ENCODE measurements around the gene HBEGF. TPM values are rescaled to one million over a fixed set of nuclear protein-coding genes. Genes with fewer than 3 reads are reported as not detected.

The HBEGF gene
- total RNA-seq, 4 donors from 2014 or later = 8.1 to 48.4 (median 22.2) TPM

DNA sequence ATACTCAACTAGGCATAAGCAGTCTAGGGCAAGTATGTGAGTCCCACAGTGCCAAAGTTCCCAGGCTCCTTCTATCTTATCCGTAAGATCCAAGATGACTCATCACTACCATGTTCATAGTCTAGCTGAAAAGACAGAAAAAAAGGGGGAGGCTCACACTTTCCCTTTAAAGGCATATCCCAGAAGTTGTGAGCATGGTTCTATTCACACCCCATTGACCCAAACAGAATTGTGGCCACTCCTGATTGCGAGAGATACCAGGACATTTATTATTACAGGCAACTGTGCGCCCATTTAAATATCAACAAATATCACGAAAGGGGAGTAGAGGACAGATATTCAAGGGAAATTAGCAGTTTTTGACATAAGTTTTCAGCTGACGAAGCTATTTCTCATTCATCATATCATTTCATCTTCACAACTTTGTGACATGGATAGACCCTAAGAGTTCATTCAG is 35.4 kb downstream of the HBEGF start:
- TF ChIP-seq, protein P1, sequence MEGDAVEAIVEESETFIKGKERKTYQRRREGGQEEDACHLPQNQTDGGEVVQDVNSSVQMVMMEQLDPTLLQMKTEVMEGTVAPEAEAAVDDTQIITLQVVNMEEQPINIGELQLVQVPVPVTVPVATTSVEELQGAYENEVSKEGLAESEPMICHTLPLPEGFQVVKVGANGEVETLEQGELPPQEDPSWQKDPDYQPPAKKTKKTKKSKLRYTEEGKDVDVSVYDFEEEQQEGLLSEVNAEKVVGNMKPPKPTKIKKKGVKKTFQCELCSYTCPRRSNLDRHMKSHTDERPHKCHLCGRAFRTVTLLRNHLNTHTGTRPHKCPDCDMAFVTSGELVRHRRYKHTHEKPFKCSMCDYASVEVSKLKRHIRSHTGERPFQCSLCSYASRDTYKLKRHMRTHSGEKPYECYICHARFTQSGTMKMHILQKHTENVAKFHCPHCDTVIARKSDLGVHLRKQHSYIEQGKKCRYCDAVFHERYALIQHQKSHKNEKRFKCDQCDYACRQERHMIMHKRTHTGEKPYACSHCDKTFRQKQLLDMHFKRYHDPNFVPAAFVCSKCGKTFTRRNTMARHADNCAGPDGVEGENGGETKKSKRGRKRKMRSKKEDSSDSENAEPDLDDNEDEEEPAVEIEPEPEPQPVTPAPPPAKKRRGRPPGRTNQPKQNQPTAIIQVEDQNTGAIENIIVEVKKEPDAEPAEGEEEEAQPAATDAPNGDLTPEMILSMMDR (IDR thresholded peaks at IDR 0.05; ENCODE audit: low read depth) = no peak

DNA sequence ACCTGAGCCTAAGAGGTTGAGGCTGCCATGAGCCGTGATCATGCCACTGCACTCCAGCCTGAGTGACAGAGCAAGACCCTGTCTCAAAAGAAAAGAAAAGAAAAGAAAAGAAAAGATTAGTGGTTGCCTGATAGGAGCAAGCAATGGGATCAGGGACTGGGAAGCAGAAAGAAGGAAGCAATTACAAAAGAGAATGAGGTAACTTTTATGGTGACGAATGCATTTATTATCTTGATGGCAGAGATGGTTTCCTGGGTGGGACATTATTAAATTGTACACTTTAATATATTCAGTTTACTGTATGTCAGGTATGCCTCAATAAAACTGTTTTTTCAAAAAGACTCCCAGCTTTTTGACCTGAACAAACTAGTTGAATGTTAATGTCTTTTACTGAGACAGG is 36.0 kb downstream of the HBEGF start:
- TF ChIP-seq, protein P1 (IDR thresholded peaks at IDR 0.05; ENCODE audit: low read depth) = no peak

DNA sequence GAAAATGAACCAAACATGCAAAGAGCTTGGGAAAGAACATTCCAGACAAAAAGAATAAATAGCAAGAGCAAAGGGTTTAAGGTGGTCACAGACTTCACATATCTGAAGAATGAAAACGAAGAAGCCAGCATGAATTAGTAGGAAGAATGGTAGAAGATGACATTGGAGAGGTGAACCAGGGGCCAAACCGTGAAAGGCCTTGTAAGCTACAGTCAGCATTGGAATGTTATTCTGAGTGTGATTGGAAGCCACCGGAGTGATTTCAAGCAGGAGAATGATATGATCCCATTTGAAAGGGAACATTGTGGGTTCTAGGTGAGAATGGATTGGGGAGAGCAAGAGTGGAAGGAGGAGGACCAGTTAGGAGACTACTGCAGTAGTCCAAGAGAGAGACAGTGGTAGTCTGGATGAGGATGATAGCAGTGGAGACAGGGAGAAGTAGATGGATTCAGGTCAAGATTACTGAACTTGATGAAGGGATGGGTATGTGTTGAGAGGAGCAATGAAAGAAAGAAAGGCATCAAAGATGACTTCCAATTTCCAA is 36.6 kb downstream of the HBEGF start:
- TF ChIP-seq, protein P1 (IDR thresholded peaks at IDR 0.05; ENCODE audit: low read depth) = no peak

DNA sequence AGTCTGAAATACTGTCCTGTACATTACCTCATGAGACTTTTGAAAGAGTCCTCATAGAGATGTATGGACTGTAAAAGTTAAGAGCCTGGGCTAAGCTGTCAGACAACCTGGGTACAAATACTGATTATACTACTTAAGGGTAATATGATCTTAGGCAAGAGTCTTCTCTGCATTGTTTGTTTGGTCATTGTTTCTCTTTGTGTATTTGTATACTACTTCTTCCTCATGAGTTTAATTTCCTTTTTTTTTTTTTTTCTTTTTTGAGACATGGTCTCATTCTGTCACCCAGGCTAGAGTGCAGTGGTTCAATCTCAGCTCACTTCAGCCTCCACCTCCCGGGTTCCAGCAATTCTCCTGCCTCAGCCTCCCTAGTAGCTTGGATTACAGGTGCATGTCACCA is 40.9 kb downstream of the HBEGF start:
- TF ChIP-seq, protein P1 (IDR thresholded peaks at IDR 0.05; ENCODE audit: low read depth) = no peak

DNA sequence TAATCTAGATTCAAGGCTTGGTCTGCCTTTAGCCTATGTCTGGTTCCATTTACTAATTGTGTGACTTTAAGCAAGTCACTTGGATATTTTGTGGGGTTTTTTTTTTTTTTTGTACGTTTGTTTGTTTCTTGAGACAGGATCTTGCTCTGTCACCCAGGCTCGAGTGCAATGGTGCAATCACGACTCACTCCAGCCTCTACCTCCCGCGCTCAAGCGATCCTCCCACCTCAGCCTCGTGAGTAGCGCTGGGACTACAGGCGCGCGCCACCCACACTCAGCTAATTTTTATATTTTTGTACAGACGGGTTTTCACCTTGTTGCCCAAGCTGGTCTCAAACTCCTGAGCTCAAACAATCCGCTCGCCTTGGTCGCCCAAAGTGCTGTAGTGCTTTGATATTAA is 42.4 kb downstream of the HBEGF start:
- TF ChIP-seq, protein P1 (IDR thresholded peaks at IDR 0.05; ENCODE audit: low read depth) = no peak

DNA sequence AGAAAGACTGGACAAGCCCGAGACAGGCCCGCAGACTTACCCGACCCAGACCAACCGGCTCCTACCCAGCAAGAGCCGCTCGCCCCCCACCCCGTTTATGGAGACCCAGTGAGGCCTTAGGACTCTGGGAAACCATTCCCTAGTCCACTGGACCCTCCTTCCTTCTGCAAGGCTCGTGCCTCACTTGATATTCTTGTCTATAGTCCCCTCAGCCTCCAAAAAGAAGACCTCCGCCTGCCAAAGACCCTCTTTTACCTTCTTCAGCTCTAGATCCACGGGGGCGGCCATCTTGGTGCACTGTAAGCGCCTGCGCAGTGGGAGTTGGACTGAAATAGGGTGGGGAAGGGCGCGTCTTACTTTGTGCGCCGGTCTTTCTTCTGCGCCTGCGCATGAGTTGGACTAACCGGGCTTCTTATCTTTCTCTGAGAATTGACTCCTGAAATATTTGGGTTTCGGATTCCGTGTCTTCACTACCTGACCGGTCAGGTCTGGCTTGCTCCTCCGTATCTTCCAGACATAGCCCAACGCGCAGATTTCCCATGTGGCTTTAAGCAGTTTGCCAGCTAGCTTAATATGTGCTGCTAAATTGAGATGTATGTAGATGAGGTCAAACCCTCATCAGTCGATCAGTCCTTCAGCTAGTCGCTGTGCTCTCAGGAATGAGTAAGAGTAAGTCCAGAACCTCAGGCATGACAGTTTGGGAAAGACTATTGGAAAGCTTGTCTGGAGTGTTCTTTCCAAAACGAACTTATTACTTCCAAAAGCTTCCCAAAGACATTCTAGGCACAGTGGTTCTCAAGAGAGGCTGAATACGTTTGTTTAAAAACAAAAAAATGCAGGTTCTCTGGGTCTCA is 43.4 kb downstream of the HBEGF start, which contains the start of gene PFDN1:
TSS of gene PFDN1 (minus strand) at position 316 of the 854 bp plus-strand sequence. CDS start at position 288, 28 bp downstream.
- TF ChIP-seq, protein P1 (IDR thresholded peaks at IDR 0.05; ENCODE audit: low read depth) = no peak

DNA sequence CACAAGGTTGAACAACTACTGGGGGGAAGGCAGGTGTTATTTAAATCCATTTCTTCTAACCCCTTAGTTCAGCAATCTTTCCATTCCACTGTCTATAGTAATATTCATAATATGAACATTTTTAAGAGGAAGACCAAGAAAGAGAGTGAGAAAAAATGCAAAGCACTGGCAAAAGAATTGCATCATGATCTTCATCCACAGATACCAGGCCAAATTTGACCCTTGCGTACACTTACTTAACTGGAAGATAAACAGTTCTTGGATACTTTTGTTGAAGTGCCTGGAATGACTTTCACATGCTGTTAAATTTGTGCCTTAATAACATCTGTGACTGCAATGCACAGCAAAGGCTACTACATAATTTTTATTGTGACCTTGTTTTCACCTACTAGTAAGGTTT is 45.3 kb downstream of the HBEGF start:
- TF ChIP-seq, protein P1 (IDR thresholded peaks at IDR 0.05; ENCODE audit: low read depth) = no peak

Measured in subcutaneous adipose tissue (tissue), 4 donors.